Body of pancreas (tissue), 4 donors: Measurements from ENCODE around the gene SOCS6.

Experiments used
- CTCF ChIP-seq, 7 experiments: fragments of 450-650 bp in 4 of 7; fragments of 200-600 bp in 3 of 7; sonication (generic) in 3 of 7; IDR thresholded peaks; one replicate each; pipeline ENCODE4 v1.5.1; 2016 to 2019; ENCODE audit warnings: antibody characterized with exemption in 7 of 7
- POLR2A ChIP-seq, 3 donors: fragments of 450-650 bp; IDR thresholded peaks; one replicate each; pipeline ENCODE4 v1.6.1; 2016; ENCODE audit warnings: antibody characterized with exemption in 3 of 3, mild to moderate bottlenecking in 2 of 3

GRCh38 chr18:70271742-70272141, 17.1 kb upstream of the SOCS6 start:
- no peak for TF ChIP-seq CTCF (IDR thresholded peaks at IDR 0.05)
- no peak for TF ChIP-seq POLR2A (IDR thresholded peaks at IDR 0.05)
